OCI-LY3 (cell line): Measurements from ENCODE around the gene RDH14.

Source experiments
- H2AFZ ChIP-seq: fragments of 200-600, 300-600 bp; shearing (Covaris generic); 2 replicates; pipeline ENCODE4 v1.6.0; 2014; ENCODE audit warnings: antibody characterized with exemption, low read depth, low read length
- H3K27ac ChIP-seq: fragments of 200-600, 300-600 bp; sonication (generic); 2 replicates; pipeline ENCODE4 v1.5.1; 2014; ENCODE audit warnings: mild to moderate bottlenecking, low read length, moderate library complexity, mixed read lengths
- H3K27me3 ChIP-seq: fragments of 200-600, 300-600 bp; sonication (generic); 2 replicates; pipeline ENCODE4 v1.6.1; 2014; ENCODE audit warnings: low read depth, low read length, mixed read lengths
- H3K36me3 ChIP-seq: fragments of 200-600, 300-600 bp; sonication (generic); replicated peaks from 2 replicates; pipeline ENCODE3; 2014; ENCODE audit warnings: low read depth, low read length, mixed read lengths
- H3K4me1 ChIP-seq: fragments of 300-600, 200-600 bp; sonication (generic); 2 replicates; pipeline ENCODE4 v1.6.1; 2014; ENCODE audit warnings: low read length, mixed read lengths
- H3K4me2 ChIP-seq: fragments of 200-600, 300-600 bp; sonication (generic); 2 replicates; pipeline ENCODE4 v1.6.1; 2014; ENCODE audit warnings: low read length, mixed read lengths
- H3K4me3 ChIP-seq: fragments of 300-600, 200-600 bp; sonication (generic); 2 replicates; pipeline ENCODE4 v1.5.1; 2014; ENCODE audit warnings: antibody characterized with exemption, mild to moderate bottlenecking, low read length, moderate library complexity
- H3K79me2 ChIP-seq: fragments of 300-600, 200-600 bp; shearing (Covaris generic); 2 replicates; pipeline ENCODE4 v1.6.1; 2014; ENCODE audit warnings: mild to moderate bottlenecking, low read length, mixed read lengths
- H3K9ac ChIP-seq: fragments of 300-600, 200-600 bp; shearing (Covaris generic); 2 replicates; pipeline ENCODE4 v1.6.0; 2014; ENCODE audit warnings: mild to moderate bottlenecking, low read length, moderate library complexity
- H3K9me3 ChIP-seq: fragments of 200-600, 300-600 bp; shearing (Covaris generic); 2 replicates; pipeline ENCODE4 v1.6.1; 2014; ENCODE audit warnings: low read length, mixed read lengths; ENCODE audit not compliant: insufficient read depth
- H4K20me1 ChIP-seq: fragments of 200-600, 300-600 bp; sonication (generic); 2 replicates; pipeline ENCODE4 v1.6.1; 2016; ENCODE audit warnings: low read length, mixed read lengths; ENCODE audit not compliant: insufficient read depth
- CTCF ChIP-seq: fragments of 200-600, 300-600 bp; sonication (generic); IDR thresholded peaks from 2 replicates; pipeline ENCODE4 v1.5.1; 2014; ENCODE audit warnings: antibody characterized with exemption, low read length, low read depth
- EZH2phosphoT487 ChIP-seq: fragments of 200-600 bp; shearing (Covaris generic); IDR thresholded peaks from 2 replicates; pipeline ENCODE4 v1.6.1; 2018; ENCODE audit warnings: antibody characterized with exemption, mixed run types, low read depth

RDH14 gene

GRCh38 chr2:18546567-18546966 lies 13.9 kb downstream of the RDH14 start:
- Histone ChIP-seq H2AFZ (no peak overlapping the region), H3K36me3 (no peaks in the 10 kb centered on the region), H3K9me3 (no peaks in the 10 kb centered on the region), H3K27me3 (no peaks in the 10 kb centered on the region), H3K4me2 (no peak overlapping the region), H3K9ac (no peak overlapping the region), H4K20me1 (no peaks in the 10 kb centered on the region), H3K27ac (no peak overlapping the region), H3K4me1 (no peaks in the 10 kb centered on the region), H3K79me2 (no peaks in the 10 kb centered on the region), H3K4me3 (no peak overlapping the region)
- no peak for TF ChIP-seq EZH2phosphoT487
- no peak for TF ChIP-seq CTCF

GRCh38 chr2:18545384-18545783 lies 15.1 kb downstream of the RDH14 start:
- H3K9ac ChIP-seq: no peak overlapping the region
- TF ChIP-seq EZH2phosphoT487 (no peak), CTCF (no peak)
- H3K4me1 ChIP-seq: no peaks in the 10 kb centered on the region
- H3K9me3 ChIP-seq: no peaks in the 10 kb centered on the region
- H3K27me3 ChIP-seq: no peaks in the 10 kb centered on the region
- no peaks in the 10 kb centered on the region for H3K36me3 ChIP-seq
- no peaks in the 10 kb centered on the region for H4K20me1 ChIP-seq
- no peak overlapping the region for H3K4me2 ChIP-seq
- H3K79me2 ChIP-seq: no peaks in the 10 kb centered on the region
- no peak overlapping the region for H2AFZ ChIP-seq
- no peak overlapping the region for H3K4me3 ChIP-seq
- H3K27ac ChIP-seq: no peak overlapping the region

- H3K36me3 ChIP-seq: no peaks in the 10 kb centered on the region
- no peak overlapping the region for H2AFZ ChIP-seq
- no peaks in the 10 kb centered on the region for H3K4me1 ChIP-seq
- no peaks in the 10 kb centered on the region for H3K79me2 ChIP-seq
- H3K4me2 ChIP-seq: no peak overlapping the region
- H4K20me1 ChIP-seq: no peaks in the 10 kb centered on the region
- H3K9me3 ChIP-seq: no peaks in the 10 kb centered on the region
- H3K4me3 ChIP-seq: no peak overlapping the region
- H3K27me3 ChIP-seq: no peaks in the 10 kb centered on the region
- no peak overlapping the region for H3K27ac ChIP-seq
- TF ChIP-seq EZH2phosphoT487: no peak
- no peak for TF ChIP-seq CTCF
- H3K9ac ChIP-seq: no peak overlapping the region
Measured at GRCh38 chr2:18544171-18544570, 16.3 kb downstream of the RDH14 start.

GRCh38 chr2:18540872-18541271 lies 19.6 kb downstream of the RDH14 start:
- Histone ChIP-seq H3K4me2 (no peak overlapping the region), H3K27me3 (no peaks in the 10 kb centered on the region), H3K36me3 (no peaks in the 10 kb centered on the region), H3K9ac (no peak overlapping the region), H3K79me2 (no peaks in the 10 kb centered on the region), H3K4me3 (no peak overlapping the region), H3K4me1 (no peaks in the 10 kb centered on the region), H3K9me3 (no peaks in the 10 kb centered on the region), H3K27ac (no peak overlapping the region), H2AFZ (no peak overlapping the region), H4K20me1 (no peaks in the 10 kb centered on the region)
- no peak for TF ChIP-seq CTCF
- no peak for TF ChIP-seq EZH2phosphoT487
